Stimulated activated naive CD4-positive, alpha-beta T cell treated with Interleukin-2 at 50 U/mL for 16 hours (primary cell): ENCODE measurements around the gene FAM3C.

Experiments used
- DNase-seq: peaks from one replicate; lab custom pipeline; 2025; lab: John Stamatoyannopoulos, UW

Gene FAM3C

GRCh38 chr7:121300685-121301420, 95.3 kb downstream of the FAM3C start:
- DNase-seq: no peak
